Measurements from ENCODE around the gene GPX8. TPM values are rescaled to one million over a fixed set of nuclear protein-coding genes. Genes with fewer than 3 reads are reported as not detected.

The GPX8 gene
- total and polyA plus RNA-seq, 2 of the 13 experiments (the other 11 are each of a cell fraction or from before 2014, with no cell fraction given), result 0.33 to 0.94 TPM

GRCh38 chr5:55110217-55110616 lies 49.8 kb upstream of the GPX8 start (continued):
- TF ChIP-seq DRAP1 (CRISPR knock-in tag; IDR thresholded peaks at IDR 0.05), result no peak
- no peak for TF ChIP-seq CHD4 (IDR thresholded peaks at IDR 0.05; ENCODE audit: borderline replicate concordance, low read length)
- no peak for TF ChIP-seq IRF1 (CRISPR knock-in tag; IDR thresholded peaks at IDR 0.05; ENCODE audit: low read depth)
- no peak for TF ChIP-seq CHCHD3 (CRISPR knock-in tag; IDR thresholded peaks at IDR 0.05)
- TF ChIP-seq ZNF510 (CRISPR knock-in tag; IDR thresholded peaks at IDR 0.05; ENCODE audit: low read depth), result no peak

GRCh38 chr5:55113327-55113726 lies 46.6 kb upstream of the GPX8 start:
- no peak overlapping the region for H3K4me2 ChIP-seq (ENCODE audit: low read depth, low read length)
- H3K27ac ChIP-seq (ENCODE audit: extremely low read length, insufficient read depth, low read length), result no peak overlapping the region
- no TSS peak for BruUV-seq (replicated peaks)
- H3K4me1 ChIP-seq (ENCODE audit: insufficient read depth, low read length), result no peaks in the 10 kb centered on the region
- no peaks in the 10 kb centered on the region for H4K20me1 ChIP-seq (ENCODE audit: insufficient read depth, low read length)
- ATAC-seq (no peak), FAIRE-seq (no peak), DNase-seq (ENCODE audit: low spot score) (no peak)
- POLR2A ChIA-PET, result no interaction called here
- CTCF ChIA-PET (ENCODE audit: low intra/inter-chr PET ratio, low total read pairs), result no interaction called here
- in situ Hi-C loops (cut with HindIII; ENCODE audit: extremely low pct_ligation_motif_present, low pct_unique_long_range_greater_than_20kb) (no loop called here), intact Hi-C loops (cut with micrococcal nuclease; ENCODE audit: unreplicated experiment) (loop anchor here (5.0 kb wide), 1 partner anchor 51 kb away; no protein-coding TSS in a partner anchor)
- H3K9me3 ChIP-seq (ENCODE audit: low read length), result no peaks in the 10 kb centered on the region
- H3K27me3 ChIP-seq (ENCODE audit: control insufficient read depth in 1 of 2, insufficient read depth in 2 of 2, low read length in 2 of 2), result 0 out of 5 replicates have a peak, but pooled peaks cover 0 to 1% of the 10 kb centered on the region in 2 experiments
- no peaks in the 10 kb centered on the region for H3K79me2 ChIP-seq (ENCODE audit: insufficient read depth, low read length)
- no peak overlapping the region for H3K9ac ChIP-seq (ENCODE audit: insufficient read depth, low read depth, low read length)
- no peak overlapping the region for H3K4me3 ChIP-seq (replicated peaks in 1 of 3; ENCODE audit: insufficient read depth in 1 of 3, low read depth in 2 of 3, low read length in 3 of 3)
- H3K36me3 ChIP-seq (replicated peaks in 1 of 2; ENCODE audit: control insufficient read depth in 1 of 2, insufficient read depth in 2 of 2, low read length in 2 of 2), result no peaks in the 10 kb centered on the region
- H2AFZ ChIP-seq (ENCODE audit: low read length), result no peak overlapping the region
- no peak for TF ChIP-seq PCBP1 (IDR thresholded peaks at IDR 0.05; ENCODE audit: borderline replicate concordance, low read depth, low read length)
- no peak for TF ChIP-seq MXD4 (CRISPR knock-in tag; IDR thresholded peaks at IDR 0.05)
- TF ChIP-seq ZBTB42 (CRISPR knock-in tag; IDR thresholded peaks at IDR 0.05), result no peak
- TF ChIP-seq JUNB (CRISPR knock-in tag; IDR thresholded peaks at IDR 0.05; ENCODE audit: borderline replicate concordance), result no peak
- TF ChIP-seq ZNF232 (CRISPR knock-in tag; IDR thresholded peaks at IDR 0.05; ENCODE audit: borderline replicate concordance), result no peak
- TF ChIP-seq, protein P1, sequence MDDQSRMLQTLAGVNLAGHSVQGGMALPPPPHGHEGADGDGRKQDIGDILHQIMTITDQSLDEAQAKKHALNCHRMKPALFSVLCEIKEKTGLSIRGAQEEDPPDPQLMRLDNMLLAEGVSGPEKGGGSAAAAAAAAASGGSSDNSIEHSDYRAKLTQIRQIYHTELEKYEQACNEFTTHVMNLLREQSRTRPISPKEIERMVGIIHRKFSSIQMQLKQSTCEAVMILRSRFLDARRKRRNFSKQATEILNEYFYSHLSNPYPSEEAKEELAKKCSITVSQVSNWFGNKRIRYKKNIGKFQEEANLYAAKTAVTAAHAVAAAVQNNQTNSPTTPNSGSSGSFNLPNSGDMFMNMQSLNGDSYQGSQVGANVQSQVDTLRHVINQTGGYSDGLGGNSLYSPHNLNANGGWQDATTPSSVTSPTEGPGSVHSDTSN (CRISPR knock-in tag; IDR thresholded peaks at IDR 0.05; ENCODE audit: borderline replicate concordance), result no peak
- TF ChIP-seq KLF6 (CRISPR knock-in tag; IDR thresholded peaks at IDR 0.05), result no peak
- TF ChIP-seq ZNF33B (CRISPR knock-in tag; IDR thresholded peaks at IDR 0.05), result no peak
- no peak for TF ChIP-seq FIP1L1 (IDR thresholded peaks at IDR 0.05; ENCODE audit: borderline replicate concordance, insufficient read depth, low read depth, low read length)
- TF ChIP-seq, protein P2, sequence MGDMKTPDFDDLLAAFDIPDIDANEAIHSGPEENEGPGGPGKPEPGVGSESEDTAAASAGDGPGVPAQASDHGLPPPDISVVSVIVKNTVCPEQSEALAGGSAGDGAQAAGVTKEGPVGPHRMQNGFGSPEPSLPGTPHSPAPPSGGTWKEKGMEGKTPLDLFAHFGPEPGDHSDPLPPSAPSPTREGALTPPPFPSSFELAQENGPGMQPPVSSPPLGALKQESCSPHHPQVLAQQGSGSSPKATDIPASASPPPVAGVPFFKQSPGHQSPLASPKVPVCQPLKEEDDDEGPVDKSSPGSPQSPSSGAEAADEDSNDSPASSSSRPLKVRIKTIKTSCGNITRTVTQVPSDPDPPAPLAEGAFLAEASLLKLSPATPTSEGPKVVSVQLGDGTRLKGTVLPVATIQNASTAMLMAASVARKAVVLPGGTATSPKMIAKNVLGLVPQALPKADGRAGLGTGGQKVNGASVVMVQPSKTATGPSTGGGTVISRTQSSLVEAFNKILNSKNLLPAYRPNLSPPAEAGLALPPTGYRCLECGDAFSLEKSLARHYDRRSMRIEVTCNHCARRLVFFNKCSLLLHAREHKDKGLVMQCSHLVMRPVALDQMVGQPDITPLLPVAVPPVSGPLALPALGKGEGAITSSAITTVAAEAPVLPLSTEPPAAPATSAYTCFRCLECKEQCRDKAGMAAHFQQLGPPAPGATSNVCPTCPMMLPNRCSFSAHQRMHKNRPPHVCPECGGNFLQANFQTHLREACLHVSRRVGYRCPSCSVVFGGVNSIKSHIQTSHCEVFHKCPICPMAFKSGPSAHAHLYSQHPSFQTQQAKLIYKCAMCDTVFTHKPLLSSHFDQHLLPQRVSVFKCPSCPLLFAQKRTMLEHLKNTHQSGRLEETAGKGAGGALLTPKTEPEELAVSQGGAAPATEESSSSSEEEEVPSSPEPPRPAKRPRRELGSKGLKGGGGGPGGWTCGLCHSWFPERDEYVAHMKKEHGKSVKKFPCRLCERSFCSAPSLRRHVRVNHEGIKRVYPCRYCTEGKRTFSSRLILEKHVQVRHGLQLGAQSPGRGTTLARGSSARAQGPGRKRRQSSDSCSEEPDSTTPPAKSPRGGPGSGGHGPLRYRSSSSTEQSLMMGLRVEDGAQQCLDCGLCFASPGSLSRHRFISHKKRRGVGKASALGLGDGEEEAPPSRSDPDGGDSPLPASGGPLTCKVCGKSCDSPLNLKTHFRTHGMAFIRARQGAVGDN (CRISPR knock-in tag; IDR thresholded peaks at IDR 0.05), result no peak
- no peak for TF ChIP-seq SALL1 (CRISPR knock-in tag; IDR thresholded peaks at IDR 0.05)
- TF ChIP-seq PRPF4 (IDR thresholded peaks at IDR 0.05; ENCODE audit: low read depth, low read length, poor library complexity, severe bottlenecking), result no peak
- TF ChIP-seq ZNF34 (CRISPR knock-in tag; IDR thresholded peaks at IDR 0.05; ENCODE audit: borderline replicate concordance), result no peak
- no peak for TF ChIP-seq DNMT1 (CRISPR knock-in tag; IDR thresholded peaks at IDR 0.05)

All from HepG2 (cell line).